K562 (cell line): Measurements from ENCODE around the gene LRP2. TPM values are rescaled to one million over a fixed set of nuclear protein-coding genes. Genes with fewer than 3 reads are reported as not detected.
A peak's percentile ranks its signal among the peaks of the same experiment; 100 is the strongest.

ENCODE experiments used
- ATAC-seq: fragments of 200-7000 bp; cut with Tn5 transposase; 3 replicates; pipeline ENCODE4 v1.9.1; 2020; ENCODE audit warnings: moderate library complexity
- BruUV-seq: library from RNA; stranded (reverse); fragments of 400-500 nt; replicated peaks from 2 replicates; lab custom pipeline; 2021; lab: Mats Ljungman, UMichigan
- CTCF ChIA-PET: fragments of 300-600 bp; formaldehyde crosslinking; extraction: SDS; loops from one replicate; lab custom pipeline; 2021; ENCODE audit warnings: low intra/inter-chr PET ratio; lab: Yijun Ruan, JAX
- POLR2A ChIA-PET: fragments of 300-600, 350-650 bp; sonication (Branson Sonifier 250); formaldehyde crosslinking; extraction: SDS; loops from one replicate; lab custom pipeline; 2021; ENCODE audit warnings: antibody characterized with exemption, inconsistent platforms; lab: Yijun Ruan, JAX
- DNase-seq, 4 experiments: peaks; one replicate each; pipeline versions ENCODE4 v3.0.0 to v3.0.0-alpha.2; 2011 to 2018; ENCODE audit warnings: low spot score in 3 of 4, mixed read lengths in 3 of 4; ENCODE audit errors: extremely low read depth in 1 of 4
- FAIRE-seq: peaks from 2 replicates; lab custom pipeline; 2011; peaks lifted over from hg19 to GRCh38; lab: Jason Lieb, UNC
- H2AFZ ChIP-seq: 2 replicates; pipeline ENCODE4 v1.6.0; 2011; ENCODE audit warnings: low read depth, low read length, control low read depth, inconsistent platforms
- H3K27ac ChIP-seq: fragments of 200-600 bp; 3 replicates; pipeline ENCODE4 v1.8.0; 2011; ENCODE audit warnings: low read depth, mild to moderate bottlenecking, control low read depth, inconsistent platforms, low read length, moderate library complexity, mixed read lengths; ENCODE audit errors: extremely low read depth
- H3K27me3 ChIP-seq, 2 experiments: fragments of 300-600 bp in 1 of 2; 2 replicates in 1 of 2; 3 replicates in 1 of 2; pipeline versions ENCODE4 v1.6.0 to v1.8.0; 2011; ENCODE audit warnings: inconsistent platforms in 2 of 2, low read length in 2 of 2, mild to moderate bottlenecking in 1 of 2, mixed read lengths in 1 of 2, moderate library complexity in 1 of 2; ENCODE audit not compliant: control insufficient read depth in 2 of 2, insufficient read depth in 2 of 2
- H3K36me3 ChIP-seq: fragments of 300-600 bp; 3 replicates; pipeline ENCODE4 v1.8.0; 2011; ENCODE audit warnings: mild to moderate bottlenecking, low read length, inconsistent platforms; ENCODE audit not compliant: control insufficient read depth, insufficient read depth
- H3K4me1 ChIP-seq, 2 experiments: fragments of 200-600 bp in 1 of 2; replicated peaks in 1 of 2; 2 replicates in 1 of 2; 3 replicates in 1 of 2; pipeline versions ENCODE4 v1.5.1 to v1.8.0; 2011; ENCODE audit warnings: inconsistent platforms in 2 of 2, low read length in 2 of 2, mild to moderate bottlenecking in 1 of 2, mixed read lengths in 1 of 2, moderate library complexity in 1 of 2; ENCODE audit not compliant: control insufficient read depth in 2 of 2, insufficient read depth in 2 of 2
- H3K4me2 ChIP-seq: 2 replicates; pipeline ENCODE4 v1.6.1; 2011; ENCODE audit warnings: low read length, control low read depth, inconsistent platforms, mixed read lengths; ENCODE audit not compliant: insufficient read depth
- H3K4me3 ChIP-seq: fragments of 200-600 bp; sonication (generic), shearing (Covaris generic); 2 replicates; pipeline ENCODE4 v1.5.1; 2016; ENCODE audit warnings: control low read depth, inconsistent platforms
- H3K79me2 ChIP-seq: fragments of 200-600 bp; 3 replicates; pipeline ENCODE4 v1.8.0; 2011; ENCODE audit warnings: low read length, inconsistent platforms; ENCODE audit not compliant: control insufficient read depth, insufficient read depth
- H3K9ac ChIP-seq, 2 experiments: 2 replicates each; pipeline versions ENCODE4 v1.6.0 to v1.6.1; 2011; ENCODE audit warnings: low read depth in 2 of 2, low read length in 2 of 2, control low read depth in 1 of 2, inconsistent platforms in 1 of 2, mild to moderate bottlenecking in 1 of 2, mixed read lengths in 1 of 2; ENCODE audit not compliant: insufficient read depth in 1 of 2
- H3K9me1 ChIP-seq: one replicate; pipeline ENCODE4 v1.6.0; 2011; ENCODE audit warnings: inconsistent platforms, mild to moderate bottlenecking, low read length, moderate library complexity; ENCODE audit not compliant: control insufficient read depth, insufficient read depth
- H3K9me3 ChIP-seq: replicated peaks from 2 replicates; pipeline ENCODE4 v1.5.1; 2011; ENCODE audit warnings: low read depth, low read length, inconsistent platforms; ENCODE audit not compliant: control insufficient read depth, insufficient read depth
- H4K20me1 ChIP-seq: replicated peaks from 2 replicates; pipeline ENCODE4 v1.6.1; 2011; ENCODE audit warnings: low read length, inconsistent platforms, mixed read lengths; ENCODE audit not compliant: control insufficient read depth, insufficient read depth
- MYC ChIP-seq, 2 experiments: fragments of 250-450 bp in 1 of 2; sonication (Bioruptor Pico) in 1 of 2; IDR thresholded peaks; 2 replicates each; pipeline versions ENCODE4 v1.5.1 to v1.6.1; 2012 to 2021; ENCODE audit warnings: low read depth in 2 of 2, borderline replicate concordance in 1 of 2, improper control_type of control experiment in 1 of 2, low read length in 1 of 2, mild to moderate bottlenecking in 1 of 2, moderate library complexity in 1 of 2
- WGBS: fragments of 100-300 bp; shearing (Covaris generic); methylation state at CpG from one replicate; pipeline ENCODE4 v1.1.6; 2016; ENCODE audit warnings: low coverage, mixed read lengths; ENCODE audit not compliant: insufficient coverage; ENCODE audit errors: missing lambda C conversion rate; 5-methylcytosine and 5-hydroxymethylcytosine counted together
- in situ Hi-C: fragments of 300-500 bp; cut with MboI; formaldehyde crosslinking; loops from 4 replicates; pipeline ENCODE4 v1.15.0; 2018; ENCODE audit warnings: inconsistent platforms, mixed read lengths
- intact Hi-C: fragments of 100-400 bp; cut with micrococcal nuclease; formaldehyde crosslinking; loops from 2 replicates; pipeline ENCODE4 v1.14.2; 2022
- polyA plus RNA-seq, 8 experiments: library from polyadenylated mRNA; depleted of rRNA in 4 of 8; stranded (reverse) in 5 of 8; unstranded in 3 of 8; fragments of >200 nt; fragmentation: Nextera tagmentation in 2 of 8; fragmentation: Illumina TruSeq in 1 of 8; extraction: Ambion mirVana in 2 of 8; extraction: Trizol in 1 of 8; gene quantifications; 2 replicates each; pipeline versions ENCODE4 v1.2.1 to v1.2.3, GENCODE V29; 2011 to 2014; ENCODE audit warnings: inconsistent platforms in 1 of 8, missing spikeins in 1 of 8
- total RNA-seq, 7 experiments: library from RNA; depleted of rRNA in 6 of 7; stranded (reverse); fragments of >200 nt in 6 of 7; fragmentation: Illumina TruSeq in 2 of 7; extraction: Trizol in 2 of 7; gene quantifications; 2 replicates each; pipeline versions ENCODE4 v1.2.1 to v1.2.3, GENCODE V29; 2011 to 2021; ENCODE audit warnings: low replicate concordance in 1 of 7
- TF ChIP-seq, protein P1 (sequence below): fragments of 450-650 bp; formaldehyde crosslinking; IDR thresholded peaks from 2 replicates; pipeline ENCODE4 v1.4.0; 2020; ENCODE audit warnings: mild to moderate bottlenecking, mixed read lengths

The LRP2 gene
- total and polyA plus RNA-seq, 9 of the 15 experiments (the other 6 are each of a cell fraction or from before 2014, with no cell fraction given) = 0.04 to 0.18 (median 0.11) TPM; not detected in 1

DNA sequence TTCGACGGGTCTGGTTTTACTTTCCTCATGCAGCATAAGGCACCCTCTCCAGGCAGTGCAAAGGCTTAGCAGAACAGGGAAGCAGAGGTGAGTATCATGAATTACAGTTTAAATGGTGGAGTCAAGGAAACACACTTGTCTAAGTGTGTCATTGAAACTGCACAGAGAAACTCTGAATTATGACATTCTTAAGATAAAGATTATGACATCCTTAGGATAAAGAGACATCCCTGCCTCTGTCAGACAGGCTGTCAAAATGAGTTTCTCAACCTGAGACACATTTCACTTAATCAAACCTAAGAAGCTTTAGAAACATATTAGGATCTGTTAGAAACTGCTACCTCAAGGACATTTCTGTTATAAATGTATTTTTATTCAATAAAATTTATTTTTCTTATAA lies 179.8 kb downstream of the LRP2 start:
- no peak overlapping the region for H3K4me2 ChIP-seq
- no peaks in the 10 kb centered on the region for H4K20me1 ChIP-seq
- no peaks in the 10 kb centered on the region for H3K36me3 ChIP-seq
- peak overlapping the region; percentile 29 for H2AFZ ChIP-seq
- CTCF ChIA-PET = no interaction called here
- H3K27ac ChIP-seq = no peak overlapping the region
- whole genome bisulfite sequencing = 23% methylated on average over 2 of the region's 2 CpGs
- DNase-seq = no peak
- FAIRE-seq = no peak
- in situ Hi-C loops (no loop called here), intact Hi-C loops (no loop called here)
- no peaks in the 10 kb centered on the region; a peak in 1 of 5 replicates for H3K27me3 ChIP-seq
- H3K4me1 ChIP-seq = no peaks in the 10 kb centered on the region
- no peaks in the 10 kb centered on the region for H3K9me3 ChIP-seq
- POLR2A ChIA-PET = interaction anchor here (1.0 kb wide), 1 partner anchor 10 kb away, joined by 3 read pairs; no protein-coding TSS in a partner anchor
- no peaks in the 10 kb centered on the region for H3K79me2 ChIP-seq
- TF ChIP-seq MYC (IDR thresholded peaks at IDR 0.05; ENCODE audit: low read depth, low read length) (no peak), MYC (CRISPR knock-in tag; IDR thresholded peaks at IDR 0.05; ENCODE audit: borderline replicate concordance, low read depth) (no peak)
- TF ChIP-seq, protein P1, sequence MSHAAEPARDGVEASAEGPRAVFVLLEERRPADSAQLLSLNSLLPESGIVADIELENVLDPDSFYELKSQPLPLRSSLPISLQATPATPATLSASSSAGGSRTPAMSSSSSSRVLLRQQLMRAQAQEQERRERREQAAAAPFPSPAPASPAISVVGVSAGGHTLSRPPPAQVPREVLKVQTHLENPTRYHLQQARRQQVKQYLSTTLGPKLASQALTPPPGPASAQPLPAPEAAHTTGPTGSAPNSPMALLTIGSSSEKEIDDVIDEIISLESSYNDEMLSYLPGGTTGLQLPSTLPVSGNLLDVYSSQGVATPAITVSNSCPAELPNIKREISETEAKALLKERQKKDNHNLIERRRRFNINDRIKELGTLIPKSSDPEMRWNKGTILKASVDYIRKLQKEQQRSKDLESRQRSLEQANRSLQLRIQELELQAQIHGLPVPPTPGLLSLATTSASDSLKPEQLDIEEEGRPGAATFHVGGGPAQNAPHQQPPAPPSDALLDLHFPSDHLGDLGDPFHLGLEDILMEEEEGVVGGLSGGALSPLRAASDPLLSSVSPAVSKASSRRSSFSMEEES (CRISPR knock-in tag) = no peak
- TF ChIP-seq, all 486 proteins: peak for 0
- no peak for ATAC-seq
- Histone ChIP-seq H3K4me3 (no peak overlapping the region), H3K9ac (no peak overlapping the region), H3K9me1 (no peaks in the 10 kb centered on the region)
- no TSS peak for BruUV-seq
